ENCODE data around the gene CHKB. TPM values are rescaled to one million over a fixed set of nuclear protein-coding genes. Genes with fewer than 3 reads are reported as not detected.
"Not testable (repeated sequence)": the region's sequence is repeated elsewhere in the genome, so short reads cannot be mapped to it uniquely, and the experiment has no call there.

The CHKB gene
- total RNA-seq, 1 donor from 2014 or later, result 36.1 TPM

DNA sequence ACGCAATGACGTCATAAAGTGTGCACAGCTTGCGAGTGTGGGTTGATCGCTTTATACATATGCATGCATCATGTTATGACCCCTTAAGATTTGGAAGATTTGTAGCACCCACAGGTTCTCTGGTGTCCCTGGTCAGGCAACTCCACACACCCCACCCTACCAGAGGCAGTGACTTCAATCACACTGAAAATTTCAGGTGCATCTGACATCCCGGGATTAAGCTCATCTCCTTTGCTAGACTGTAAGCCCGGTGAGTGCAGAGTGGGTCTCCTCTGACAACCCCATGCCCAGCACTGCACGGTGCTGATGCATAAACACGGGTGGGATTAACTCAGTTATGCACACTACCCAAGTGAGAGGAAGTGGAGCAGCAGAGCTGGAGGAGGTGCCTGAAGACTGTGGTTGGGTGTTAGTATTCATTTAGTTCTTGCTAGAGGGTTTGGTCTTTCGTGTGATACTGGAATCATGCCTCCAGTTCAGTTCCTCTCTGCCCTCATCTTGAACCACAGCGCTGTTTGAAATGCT, 38.8 kb upstream of the CHKB start:
- Mint-ChIP-seq H3K4me1 (ENCODE audit: low read depth, unreplicated experiment) (peaks cover 4% of the 10 kb centered on the region), H3K36me3 (ENCODE audit: low read depth, unreplicated experiment) (peaks cover 2% of the 10 kb centered on the region), H3K4me3 (ENCODE audit: unreplicated experiment) (no peak overlapping the region), H3K27me3 (ENCODE audit: low read depth, unreplicated experiment) (peaks cover 15% of the 10 kb centered on the region), H3K27ac (ENCODE audit: unreplicated experiment) (peak overlapping the region; percentile 28), H3K9me3 (ENCODE audit: unreplicated experiment) (no peaks in the 10 kb centered on the region)
- no peak overlapping the region for H3K27ac ChIP-seq (ENCODE audit: low read depth, low read length)
- no peak overlapping the region for H2AFZ ChIP-seq (ENCODE audit: low read depth, low read length)
- no peaks in the 10 kb centered on the region for H3K79me2 ChIP-seq (ENCODE audit: insufficient read depth, low read length)
- H3K9me3 ChIP-seq (ENCODE audit: insufficient read depth, low read depth, low read length), result no peaks in the 10 kb centered on the region
- H3K27me3 ChIP-seq (ENCODE audit: insufficient read depth, low read length), result peaks cover 16% of the 10 kb centered on the region
- FAIRE-seq (no peak), DNase-seq (ENCODE audit: low read depth) (no peak)
- peaks cover 9% of the 10 kb centered on the region for H4K20me1 ChIP-seq (ENCODE audit: insufficient read depth, low read length)
- no peak overlapping the region for H3K4me2 ChIP-seq (ENCODE audit: low read length)
- H3K36me3 ChIP-seq (ENCODE audit: insufficient read depth, low read length), result no peaks in the 10 kb centered on the region
- no peak overlapping the region for H3K9ac ChIP-seq (ENCODE audit: low read length)
- H3K4me3 ChIP-seq (ENCODE audit: insufficient read depth, low read depth, low read length), result no peak overlapping the region
- TF ChIP-seq, protein P1, sequence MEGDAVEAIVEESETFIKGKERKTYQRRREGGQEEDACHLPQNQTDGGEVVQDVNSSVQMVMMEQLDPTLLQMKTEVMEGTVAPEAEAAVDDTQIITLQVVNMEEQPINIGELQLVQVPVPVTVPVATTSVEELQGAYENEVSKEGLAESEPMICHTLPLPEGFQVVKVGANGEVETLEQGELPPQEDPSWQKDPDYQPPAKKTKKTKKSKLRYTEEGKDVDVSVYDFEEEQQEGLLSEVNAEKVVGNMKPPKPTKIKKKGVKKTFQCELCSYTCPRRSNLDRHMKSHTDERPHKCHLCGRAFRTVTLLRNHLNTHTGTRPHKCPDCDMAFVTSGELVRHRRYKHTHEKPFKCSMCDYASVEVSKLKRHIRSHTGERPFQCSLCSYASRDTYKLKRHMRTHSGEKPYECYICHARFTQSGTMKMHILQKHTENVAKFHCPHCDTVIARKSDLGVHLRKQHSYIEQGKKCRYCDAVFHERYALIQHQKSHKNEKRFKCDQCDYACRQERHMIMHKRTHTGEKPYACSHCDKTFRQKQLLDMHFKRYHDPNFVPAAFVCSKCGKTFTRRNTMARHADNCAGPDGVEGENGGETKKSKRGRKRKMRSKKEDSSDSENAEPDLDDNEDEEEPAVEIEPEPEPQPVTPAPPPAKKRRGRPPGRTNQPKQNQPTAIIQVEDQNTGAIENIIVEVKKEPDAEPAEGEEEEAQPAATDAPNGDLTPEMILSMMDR (IDR thresholded peaks at IDR 0.05; ENCODE audit: insufficient read depth, low read depth, low read length), result no peak
- TF ChIP-seq EZH2 (IDR thresholded peaks at IDR 0.05; ENCODE audit: insufficient read depth, low read length), result no peak
- H3K4me1 ChIP-seq (ENCODE audit: insufficient read depth, low read length), result no peaks in the 10 kb centered on the region

DNA sequence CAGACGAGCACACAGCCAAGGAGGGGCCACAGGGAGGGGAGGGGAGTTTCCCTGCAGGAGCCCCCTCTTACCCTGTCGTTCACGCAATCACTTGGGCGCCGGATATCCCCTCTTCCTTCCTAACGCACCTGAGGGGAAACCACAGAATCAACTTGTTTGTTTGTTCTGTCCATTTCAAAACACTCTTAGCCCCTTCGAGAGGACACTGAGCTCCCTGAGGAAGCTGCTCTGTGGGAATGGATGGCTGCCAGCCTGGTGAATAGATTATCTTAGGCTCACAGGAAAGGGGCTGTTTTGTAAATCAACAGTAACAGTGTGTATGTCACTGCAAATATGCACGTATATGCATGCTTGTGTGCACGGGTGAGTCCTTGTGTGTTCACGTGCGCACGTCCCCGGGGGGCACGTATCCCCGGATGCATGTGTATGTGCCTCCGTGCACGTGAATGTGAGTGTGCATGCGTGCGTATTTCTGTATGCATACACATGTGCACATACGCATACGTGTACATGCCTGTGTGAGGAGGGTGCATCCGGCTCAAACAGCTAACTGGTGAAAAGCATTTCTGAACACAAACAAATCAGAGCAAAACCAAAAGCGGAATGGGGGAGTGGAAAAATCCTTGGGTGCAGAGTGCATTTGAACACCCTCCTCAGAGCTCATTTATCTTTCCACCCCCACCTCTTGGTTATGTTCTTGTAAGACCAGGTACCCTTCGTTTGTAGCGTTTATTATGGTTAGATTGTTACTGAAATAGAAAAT, 38.1 kb upstream of the CHKB start:
- Mint-ChIP-seq H3K4me1 (ENCODE audit: low read depth, unreplicated experiment) (peaks cover 4% of the 10 kb centered on the region), H3K9me3 (ENCODE audit: unreplicated experiment) (no peaks in the 10 kb centered on the region), H3K4me3 (ENCODE audit: unreplicated experiment) (no peak overlapping the region), H3K36me3 (ENCODE audit: low read depth, unreplicated experiment) (peaks cover 2% of the 10 kb centered on the region), H3K27me3 (ENCODE audit: low read depth, unreplicated experiment) (peaks cover 15% of the 10 kb centered on the region), H3K27ac (ENCODE audit: unreplicated experiment) (no peak overlapping the region)
- no peaks in the 10 kb centered on the region for H3K4me1 ChIP-seq (ENCODE audit: insufficient read depth, low read length)
- H3K36me3 ChIP-seq (ENCODE audit: insufficient read depth, low read length), result no peaks in the 10 kb centered on the region
- H3K9me3 ChIP-seq (ENCODE audit: insufficient read depth, low read depth, low read length), result no peaks in the 10 kb centered on the region
- DNase-seq (ENCODE audit: low read depth) (peak; percentile 23), FAIRE-seq (no peak)
- peaks cover 9% of the 10 kb centered on the region for H4K20me1 ChIP-seq (ENCODE audit: insufficient read depth, low read length)
- H3K27ac ChIP-seq (ENCODE audit: low read depth, low read length), result no peak overlapping the region
- peaks cover 16% of the 10 kb centered on the region for H3K27me3 ChIP-seq (ENCODE audit: insufficient read depth, low read length)
- no peak overlapping the region for H3K4me3 ChIP-seq (ENCODE audit: insufficient read depth, low read depth, low read length)
- TF ChIP-seq, protein P1 (IDR thresholded peaks at IDR 0.05; ENCODE audit: insufficient read depth, low read depth, low read length), result no peak
- no peak for TF ChIP-seq EZH2 (IDR thresholded peaks at IDR 0.05; ENCODE audit: insufficient read depth, low read length)
- H3K79me2 ChIP-seq (ENCODE audit: insufficient read depth, low read length), result no peaks in the 10 kb centered on the region
- peak overlapping the region; percentile 66 for H3K4me2 ChIP-seq (ENCODE audit: low read length)
- H2AFZ ChIP-seq (ENCODE audit: low read depth, low read length), result no peak overlapping the region
- peak overlapping the region; percentile 32 for H3K9ac ChIP-seq (ENCODE audit: low read length)

DNA sequence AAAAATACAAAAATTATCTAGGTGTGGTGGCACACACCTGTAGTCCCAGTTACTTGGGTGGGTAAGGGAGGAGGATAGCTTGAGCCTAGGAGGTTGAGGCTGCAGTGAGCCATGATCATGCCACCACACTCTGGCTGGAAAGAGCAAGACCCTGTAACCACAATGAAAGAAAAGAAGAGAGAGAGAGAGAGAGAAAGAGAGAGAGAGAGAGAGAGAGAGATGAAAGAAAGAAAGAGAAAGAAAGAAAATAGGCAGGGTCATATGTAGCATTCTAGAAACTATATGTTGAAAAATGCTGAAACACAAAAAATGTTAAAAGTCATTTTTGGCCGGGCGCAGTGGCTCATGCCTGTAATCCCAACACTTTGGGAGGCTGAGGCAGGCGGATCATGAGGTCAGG, 31.6 kb upstream of the CHKB start:
- not testable (repeated sequence) for FAIRE-seq; H3K4me2 ChIP-seq (ENCODE audit: low read length); H3K9ac ChIP-seq (ENCODE audit: low read length); H3K9me3 ChIP-seq (ENCODE audit: insufficient read depth, low read depth, low read length); H3K27me3 ChIP-seq (ENCODE audit: insufficient read depth, low read length); H3K27ac Mint-ChIP-seq (ENCODE audit: unreplicated experiment); H3K36me3 Mint-ChIP-seq (ENCODE audit: low read depth, unreplicated experiment); H2AFZ ChIP-seq (ENCODE audit: low read depth, low read length); H3K4me3 ChIP-seq (ENCODE audit: insufficient read depth, low read depth, low read length); H3K4me1 ChIP-seq (ENCODE audit: insufficient read depth, low read length); H3K4me1 Mint-ChIP-seq (ENCODE audit: low read depth, unreplicated experiment); H4K20me1 ChIP-seq (ENCODE audit: insufficient read depth, low read length); H3K4me3 Mint-ChIP-seq (ENCODE audit: unreplicated experiment); H3K79me2 ChIP-seq (ENCODE audit: insufficient read depth, low read length); H3K36me3 ChIP-seq (ENCODE audit: insufficient read depth, low read length); H3K27ac ChIP-seq (ENCODE audit: low read depth, low read length); DNase-seq (ENCODE audit: low read depth); H3K9me3 Mint-ChIP-seq (ENCODE audit: unreplicated experiment)
- H3K27me3 Mint-ChIP-seq (ENCODE audit: low read depth, unreplicated experiment), result peaks cover 44% of the 10 kb centered on the region
